ENCODE data around the gene TBX5.

The TBX5 gene

GRCh38 chr12:114430306-114430705 lies 24.4 kb upstream of the TBX5 start:
- DNase-seq = no peak

- DNase-seq = no peak
Observed at GRCh38 chr12:114425031-114425626, 19.2 kb upstream of the TBX5 start.

GRCh38 chr12:114420944-114421335 lies 15.0 kb upstream of the TBX5 start:
- no peak for DNase-seq

GRCh38 chr12:114420182-114420943 lies 14.4 kb upstream of the TBX5 start:
- no peak for DNase-seq

GRCh38 chr12:114416028-114416427 lies 10.1 kb upstream of the TBX5 start:
- DNase-seq = no peak

- no peak for DNase-seq
Observed at GRCh38 chr12:114415525-114415868, 9.6 kb upstream of the TBX5 start.

- DNase-seq = no peak
Observed at GRCh38 chr12:114414866-114415524, 9.1 kb upstream of the TBX5 start.

- DNase-seq = no peak
Observed at GRCh38 chr12:114414031-114414865, 8.3 kb upstream of the TBX5 start.

GRCh38 chr12:114412825-114413749 lies 7.1 kb upstream of the TBX5 start:
- DNase-seq = no peak

GRCh38 chr12:114412307-114412706 lies 6.4 kb upstream of the TBX5 start:
- DNase-seq = no peak

GRCh38 chr12:114411071-114411837 lies 5.3 kb upstream of the TBX5 start:
- no peak for DNase-seq

GRCh38 chr12:114409852-114410600 lies 4.1 kb upstream of the TBX5 start:
- no peak for DNase-seq

GRCh38 chr12:114408886-114409851 lies 3.2 kb upstream of the TBX5 start:
- no peak for DNase-seq

GRCh38 chr12:114408471-114408885 lies 2.5 kb upstream of the TBX5 start:
- no peak for DNase-seq

GRCh38 chr12:114407842-114408411 lies 2.0 kb upstream of the TBX5 start:
- no peak for DNase-seq

GRCh38 chr12:114406984-114407841 lies 1.3 kb upstream of the TBX5 start:
- DNase-seq = no peak

- no peak for DNase-seq
Observed at GRCh38 chr12:114406316-114406983, 506 bp upstream of the TBX5 start.
